HG03354 (cell line): ENCODE measurements around the gene TSPAN6.

ENCODE experiments used
- ATAC-seq: cut with Tn5 transposase; IDR thresholded peaks from one replicate; pipeline ENCODE4 v1.9.1; 2021; ENCODE audit warnings: mild to moderate bottlenecking; ENCODE audit not compliant: unreplicated experiment, poor library complexity, severe bottlenecking

The TSPAN6 gene

DNA sequence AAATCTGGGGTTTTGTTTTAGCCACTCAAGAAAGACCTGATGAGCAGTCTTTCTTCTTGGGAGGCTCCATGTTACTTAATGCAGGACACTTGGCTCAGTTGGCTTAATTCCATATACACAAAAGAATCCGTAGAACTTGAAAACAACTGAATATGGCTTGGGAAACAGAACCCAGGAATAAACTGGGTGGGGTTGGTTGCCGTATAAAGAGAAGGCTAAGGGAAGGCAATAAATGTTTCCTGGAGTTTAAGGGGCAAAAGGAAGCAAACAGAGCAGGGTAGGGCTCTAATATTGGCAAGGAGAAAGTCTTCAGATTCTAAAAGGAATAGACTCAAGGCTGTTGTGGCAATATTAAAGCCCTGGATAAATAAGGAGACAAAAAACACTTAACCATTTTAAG is 43.5 kb downstream of the TSPAN6 start:
- no peak for ATAC-seq

DNA sequence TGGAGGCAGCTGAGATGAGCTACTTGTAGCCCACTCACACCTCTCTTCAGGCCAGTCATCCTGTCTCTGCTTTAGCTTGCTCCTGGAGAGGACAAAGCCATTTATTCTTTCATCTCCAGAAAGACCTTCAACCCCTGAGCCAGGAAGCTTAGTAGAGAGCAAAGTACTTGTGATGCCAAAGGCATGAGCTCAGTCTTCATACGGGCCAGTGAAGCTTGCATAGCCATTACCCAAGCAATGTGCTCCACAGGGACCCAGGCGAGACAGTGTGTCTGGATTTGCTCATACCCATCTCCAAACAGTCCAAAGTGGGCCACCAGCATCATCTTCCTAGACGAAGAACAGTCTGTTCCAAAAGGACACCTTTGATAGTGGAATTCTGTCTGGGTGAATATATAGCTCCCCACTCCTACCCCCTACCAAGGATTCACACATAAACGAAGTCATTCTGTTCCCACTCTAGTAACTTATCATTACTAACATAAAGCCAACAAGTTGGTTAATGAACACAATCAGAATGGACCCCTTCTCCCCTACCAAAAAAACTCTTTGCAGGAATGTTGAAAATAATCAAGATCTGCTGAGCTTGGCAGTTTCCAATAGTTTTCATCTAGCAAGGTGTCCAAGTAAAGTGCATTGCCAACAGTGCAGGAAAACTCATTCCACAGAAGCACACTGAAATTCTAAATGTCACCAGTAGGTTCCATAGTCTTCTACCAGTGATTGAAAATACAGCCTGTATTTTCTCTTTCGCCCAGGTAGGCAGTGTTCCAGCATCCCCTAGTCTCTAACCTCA is 45.2 kb downstream of the TSPAN6 start:
- no peak for ATAC-seq

DNA sequence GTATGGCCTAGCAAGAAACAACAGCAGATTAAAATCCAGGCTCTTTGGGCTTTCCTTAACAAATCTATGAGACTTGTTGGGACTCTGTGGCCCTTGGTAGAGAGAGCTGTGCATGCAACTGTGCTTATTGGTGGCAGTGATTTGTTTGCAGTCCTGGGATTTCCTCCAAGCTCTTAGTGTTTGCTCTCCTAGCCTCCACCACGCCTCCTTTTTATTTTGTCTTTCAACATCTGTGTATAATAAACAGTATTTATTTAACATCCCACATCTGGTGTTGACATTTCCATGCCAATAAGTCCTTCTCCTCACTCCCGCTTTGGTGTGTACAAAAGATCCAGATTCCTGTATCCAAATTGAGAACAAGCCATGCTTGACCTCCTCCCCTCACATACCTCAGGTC is 48.7 kb downstream of the TSPAN6 start:
- no peak for ATAC-seq

DNA sequence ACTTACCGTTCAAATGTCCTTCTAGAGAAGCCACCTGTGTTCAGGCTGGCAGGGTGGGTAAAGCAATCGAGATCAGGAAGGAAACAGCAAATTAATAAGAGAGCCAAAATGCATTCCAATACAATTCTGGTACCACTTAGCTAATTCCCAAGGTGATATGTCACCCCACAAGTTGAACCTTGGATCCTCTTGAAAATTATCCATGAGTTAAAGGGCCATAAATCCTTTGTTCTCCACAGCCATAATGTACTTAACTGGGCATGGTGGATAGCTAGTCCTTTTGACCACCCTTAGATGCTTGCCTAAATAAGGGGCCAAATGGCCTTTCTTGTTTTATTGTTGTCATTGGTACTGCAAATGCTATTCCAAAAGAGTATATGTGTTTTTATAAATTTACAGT is 49.9 kb downstream of the TSPAN6 start:
- no peak for ATAC-seq

GRCh38 chrX:100584611-100585010 is 52.0 kb downstream of the TSPAN6 start, which contains the start of gene TNMD:
TNMD (plus strand) TSS chrX:100584936; CDS start chrX:100585019, 83 bp downstream.
- ATAC-seq = no peak
